NOMO-1 treated with DMSO at 0.1 percent for 48 hours (cell line): ENCODE measurements around the gene SULT2B1.

Source experiments
- DNase-seq: peaks from one replicate; lab custom pipeline; 2025; ENCODE audit not compliant: unreplicated experiment; lab: John Stamatoyannopoulos, UW

SULT2B1 gene

GRCh38 chr19:48646722-48647216, 94.8 kb downstream of the SULT2B1 start:
- DNase-seq: no peak

GRCh38 chr19:48648134-48648533, 96.2 kb downstream of the SULT2B1 start:
- DNase-seq: no peak
